HG03103 (cell line): ENCODE results near the gene SETD4.

Experiments
- ATAC-seq: cut with Tn5 transposase; IDR thresholded peaks from one replicate; pipeline ENCODE4 v1.9.1; 2021; ENCODE audit warnings: low read depth; ENCODE audit not compliant: unreplicated experiment

The SETD4 gene

DNA sequence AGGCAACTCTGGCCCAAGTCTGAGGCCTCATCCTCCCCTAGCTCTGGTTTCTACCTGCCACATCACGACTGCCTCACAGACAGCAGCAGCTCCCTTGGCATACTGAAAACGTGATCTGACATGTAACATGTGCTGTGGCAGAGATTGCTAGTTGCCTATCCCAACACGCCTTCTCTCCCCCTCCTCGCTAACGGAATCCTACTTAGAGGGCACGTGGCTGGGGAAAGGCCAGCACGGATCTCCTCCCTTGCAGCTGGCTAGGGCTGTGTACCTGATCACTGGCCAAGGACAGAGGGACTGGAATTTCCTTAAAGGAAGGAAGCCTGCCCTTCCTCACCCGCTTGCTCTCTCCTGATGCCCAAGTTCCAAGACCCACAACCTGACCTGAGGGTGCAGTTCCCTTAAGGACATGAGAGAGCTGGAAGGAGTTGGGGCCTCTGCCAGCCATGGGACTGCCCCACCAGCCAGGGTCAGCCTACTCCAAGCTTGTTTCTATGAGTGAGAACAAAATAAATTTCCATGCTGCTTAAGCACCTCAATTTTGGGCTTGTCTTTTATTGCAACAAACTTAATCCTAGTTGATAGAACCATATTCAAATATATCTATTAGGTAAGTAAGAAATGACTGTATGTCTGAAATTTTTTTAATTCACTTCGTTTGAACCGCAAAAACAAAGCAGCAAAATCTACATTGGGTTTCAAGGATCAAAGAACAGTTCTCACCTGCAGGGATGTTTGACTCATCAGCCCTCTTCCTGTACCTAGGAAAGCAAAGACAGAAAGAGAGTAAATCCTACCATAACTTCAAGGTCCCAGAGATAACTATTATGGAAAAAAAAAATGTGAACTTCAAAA, 7.2 kb downstream of the SETD4 start:
- ATAC-seq, result no peak

- no peak for ATAC-seq
Measured at GRCh38 chr21:36048357-36048756, 12.0 kb downstream of the SETD4 start.

DNA sequence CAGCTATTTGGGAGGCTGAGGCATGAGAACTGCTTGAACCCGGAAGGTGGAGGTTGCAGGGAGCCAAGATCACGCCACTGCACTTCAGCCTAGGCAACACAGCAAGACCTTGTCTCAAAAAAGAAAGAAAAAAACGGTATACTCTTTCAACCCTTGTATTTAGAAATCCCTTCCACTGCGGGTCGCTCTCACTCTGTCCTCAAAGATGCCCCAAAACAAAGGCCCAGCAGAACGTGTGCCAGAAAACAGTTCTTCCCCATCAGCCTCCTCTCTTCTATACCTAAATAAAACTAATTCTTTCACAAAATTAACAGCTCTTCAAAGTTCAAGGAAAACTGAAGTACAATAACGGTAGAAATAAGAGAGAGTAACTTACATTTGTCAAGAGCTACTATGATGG, 13.2 kb downstream of the SETD4 start:
- ATAC-seq, result no peak

DNA sequence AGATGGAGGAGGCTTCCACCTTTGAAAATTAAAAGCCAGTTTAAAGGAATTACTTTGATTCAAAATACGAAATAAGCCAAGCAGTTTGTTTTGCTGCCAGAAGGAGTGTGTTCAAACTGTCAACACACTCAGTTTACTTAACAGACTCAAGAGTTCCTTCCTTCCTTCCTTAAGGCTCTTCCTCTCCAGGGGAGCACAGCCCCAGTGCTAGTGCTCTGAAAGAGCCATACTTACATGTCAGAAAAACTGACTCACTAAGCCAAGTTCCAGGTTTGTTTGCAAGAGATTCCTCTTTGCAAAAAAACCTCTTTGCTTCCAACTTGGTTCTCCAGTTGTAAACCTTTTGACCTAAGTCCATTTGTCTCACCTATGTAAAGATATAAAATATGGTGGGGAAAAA, 14.3 kb downstream of the SETD4 start:
- ATAC-seq, result no peak

DNA sequence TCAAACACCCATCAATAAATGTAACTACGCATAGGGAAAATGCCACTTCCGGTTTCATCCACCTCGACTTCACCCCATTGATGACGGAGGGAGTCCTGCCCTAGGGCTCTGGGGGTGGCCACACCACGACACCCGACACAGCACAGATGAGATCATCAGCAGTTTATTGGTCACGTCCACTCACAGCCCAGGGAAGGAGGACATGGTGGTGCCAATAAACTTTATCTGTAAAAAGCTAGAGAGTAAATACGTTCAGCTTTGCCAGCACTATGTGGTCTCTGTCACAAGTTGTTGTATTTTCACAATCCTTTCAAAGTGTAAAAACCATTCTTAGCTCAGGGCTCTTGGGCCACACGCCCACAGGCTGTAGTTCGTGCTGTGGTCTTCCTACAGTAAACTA, 16.3 kb downstream of the SETD4 start:
- ATAC-seq, result no peak

GRCh38 chr21:36041910-36042309, 18.4 kb downstream of the SETD4 start:
- ATAC-seq, result no peak

DNA sequence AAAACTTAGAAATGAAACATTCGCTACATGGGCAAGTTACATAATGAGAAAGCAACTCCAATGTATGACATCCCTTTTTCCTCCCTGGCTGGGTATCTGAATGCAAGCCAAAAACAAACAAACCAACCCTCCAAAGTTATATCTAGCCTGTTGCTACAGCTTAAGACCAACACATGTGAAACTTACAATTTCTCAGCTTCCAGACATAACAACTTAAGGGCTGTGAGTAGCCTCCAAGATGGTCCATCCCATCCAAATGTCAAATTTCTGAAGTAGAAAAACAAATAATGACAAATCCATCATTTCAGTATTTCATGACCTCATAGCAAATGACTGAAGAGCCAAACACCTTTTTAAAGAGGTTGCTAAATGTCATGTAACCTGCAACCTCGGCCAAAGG, 19.9 kb downstream of the SETD4 start:
- ATAC-seq, result no peak

- no peak for ATAC-seq
Measured at GRCh38 chr21:36039861-36040260, 20.5 kb downstream of the SETD4 start.

GRCh38 chr21:36038701-36039497, 21.4 kb downstream of the SETD4 start:
- ATAC-seq, result no peak

GRCh38 chr21:36035381-36035791, 24.9 kb downstream of the SETD4 start:
- ATAC-seq, result no peak

DNA sequence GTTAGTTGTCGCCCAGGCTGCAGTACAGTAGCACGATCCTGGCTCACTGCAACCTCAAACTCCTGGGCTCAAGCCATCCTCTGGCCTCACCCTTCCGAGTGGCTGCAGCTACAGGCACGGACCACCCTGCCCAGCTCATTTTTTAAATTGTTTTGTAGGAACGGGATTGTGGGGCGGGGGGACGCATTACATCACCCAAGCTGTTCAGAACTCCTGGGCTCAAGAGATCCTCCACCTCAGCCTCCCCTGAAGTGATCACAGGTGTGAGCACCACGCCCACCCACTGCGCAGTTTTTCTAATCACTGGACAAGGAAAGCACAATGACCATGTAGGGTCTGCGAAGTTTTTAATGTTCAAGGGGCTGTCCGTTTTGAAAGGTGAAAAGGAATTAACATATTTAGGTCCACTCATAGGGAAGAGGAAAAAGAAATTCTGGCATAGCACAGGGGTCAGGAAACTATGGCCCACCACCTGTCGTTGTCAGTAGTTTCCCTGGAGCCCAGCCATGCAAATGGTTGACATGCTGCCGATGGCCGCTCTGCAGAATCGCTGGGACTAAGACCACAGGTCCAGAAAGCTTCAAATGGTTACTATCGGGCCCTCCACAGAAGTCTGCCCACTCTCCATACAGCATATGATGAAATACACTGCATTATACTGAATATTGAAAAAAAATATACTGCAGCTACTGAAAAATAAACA, 26.0 kb downstream of the SETD4 start:
- no peak for ATAC-seq

DNA sequence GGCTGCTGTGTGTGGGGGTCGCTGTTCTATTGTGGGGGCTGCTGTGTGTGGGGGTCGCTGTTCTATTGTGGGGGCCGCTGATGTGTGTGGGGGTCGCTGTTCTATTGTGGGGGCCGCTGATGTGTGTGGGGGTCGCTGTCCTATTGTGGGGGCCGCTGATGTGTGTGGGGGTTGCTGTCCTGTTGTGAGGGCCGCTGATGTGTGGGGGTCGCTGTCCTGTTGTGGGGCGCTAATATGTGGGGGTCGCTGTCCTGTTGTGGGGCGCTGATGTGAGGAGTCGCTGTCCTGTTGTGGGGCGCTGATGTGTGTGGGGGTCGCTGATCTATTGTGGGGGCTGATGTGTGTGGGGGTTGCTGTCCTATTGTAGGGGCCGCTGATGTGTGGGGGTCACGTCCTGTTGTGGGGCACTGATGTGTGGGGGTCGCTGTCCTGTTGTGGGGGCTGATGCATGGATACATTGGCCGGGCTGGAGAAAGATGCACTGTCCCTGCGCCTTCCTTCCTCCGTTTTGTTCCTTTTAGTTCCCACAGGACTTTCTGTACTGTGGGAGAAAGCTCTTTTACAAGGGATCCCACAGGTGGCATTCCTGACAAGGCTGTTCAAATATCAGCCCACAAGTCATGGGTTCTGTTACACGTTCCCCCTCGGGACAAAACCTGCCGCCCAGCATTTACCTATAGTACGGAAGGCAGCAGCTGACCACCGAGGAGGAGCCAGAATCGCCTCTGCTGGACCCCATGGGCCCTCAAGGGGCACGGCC, 27.5 kb downstream of the SETD4 start:
- ATAC-seq, result no peak

DNA sequence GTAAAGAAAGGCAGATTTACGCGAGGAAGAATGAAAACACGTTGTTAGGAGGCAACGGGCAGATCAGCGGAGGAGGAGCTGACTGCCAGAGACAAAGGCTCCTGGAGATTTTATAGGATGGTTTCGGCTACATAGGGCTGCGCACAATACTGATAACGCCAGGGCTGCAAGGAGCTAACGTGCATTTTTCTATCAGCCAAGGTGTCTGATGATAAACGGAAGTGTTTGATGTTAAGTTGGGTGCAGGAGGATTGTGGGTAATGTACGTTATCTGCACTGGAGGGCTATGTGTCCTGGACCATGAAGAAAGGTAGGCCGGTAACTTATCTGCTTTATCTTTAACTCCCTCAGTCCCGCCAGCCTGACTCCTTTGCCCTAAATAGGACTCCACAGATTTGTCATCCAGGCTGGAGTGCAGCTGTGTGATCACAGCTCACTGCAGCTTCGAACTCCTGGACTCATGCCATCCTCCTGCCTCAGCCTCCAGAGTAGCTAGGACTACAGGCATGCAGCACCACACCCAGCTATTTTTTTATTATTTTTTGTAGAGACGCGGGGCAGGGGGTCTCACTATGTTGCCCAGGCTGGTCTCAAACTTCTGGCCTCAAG, 29.6 kb downstream of the SETD4 start:
- ATAC-seq, result no peak

DNA sequence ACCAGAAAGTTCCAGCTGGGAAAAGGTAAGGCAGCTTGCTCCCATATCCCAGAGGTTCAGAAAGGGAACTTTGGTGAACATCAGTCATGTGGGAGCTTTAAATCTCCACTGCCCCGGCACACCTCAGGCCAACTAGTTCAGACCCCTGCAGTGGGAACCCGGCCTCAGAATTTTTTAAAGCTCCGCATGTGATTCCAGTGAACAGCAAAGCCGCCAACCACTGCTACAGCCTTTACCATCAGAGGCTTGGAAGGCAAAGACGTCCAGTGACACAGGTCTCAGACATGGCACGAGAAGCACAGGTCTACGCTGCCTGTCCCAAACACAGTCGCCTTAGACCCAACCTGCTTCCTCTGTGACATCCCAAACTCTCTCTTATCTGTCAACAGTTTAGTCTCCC, 31.0 kb downstream of the SETD4 start:
- no peak for ATAC-seq

DNA sequence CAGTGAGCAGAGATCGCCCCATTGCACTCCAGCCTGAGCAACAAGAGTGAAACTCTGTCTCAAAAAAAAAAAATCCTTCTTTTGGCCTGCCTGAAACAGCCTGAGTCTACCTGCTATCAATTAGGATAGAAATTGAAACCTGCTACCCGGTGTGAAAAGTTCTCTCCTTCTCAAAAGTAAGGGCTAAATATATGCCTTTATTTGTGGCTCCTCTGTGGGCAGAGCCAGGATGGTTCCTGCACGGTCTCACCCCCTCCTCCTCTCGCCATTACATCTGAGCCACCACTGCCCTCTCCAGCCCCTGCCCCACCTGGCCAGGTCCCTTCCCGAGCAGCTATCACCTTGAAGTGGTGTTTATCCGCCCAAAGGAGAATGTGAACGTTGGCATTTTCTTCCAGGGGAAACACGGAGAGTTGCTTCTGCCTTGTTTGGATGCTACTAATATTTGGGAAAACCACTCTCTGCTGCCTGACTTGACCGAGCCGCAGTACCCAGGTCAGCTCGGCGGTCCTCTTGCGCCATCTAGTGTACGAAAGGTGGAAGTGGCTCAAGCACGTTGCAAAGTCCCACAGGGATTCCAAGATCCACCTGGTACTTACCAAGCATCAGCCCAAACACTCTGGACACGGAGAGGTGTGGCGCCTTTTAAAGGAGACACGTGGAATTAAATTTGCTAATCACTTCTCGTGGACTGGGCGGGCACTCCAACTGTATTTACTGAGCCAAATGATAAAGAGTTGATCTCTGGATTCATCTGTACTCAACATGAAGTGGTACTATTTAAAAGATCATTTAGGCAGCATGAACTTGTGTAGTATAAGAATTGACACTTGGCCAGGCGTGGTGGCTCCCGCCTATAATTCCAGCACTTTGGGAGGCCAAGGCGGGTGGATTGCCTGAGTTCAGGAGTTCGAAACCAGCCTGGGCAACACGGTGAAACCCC, 31.9 kb downstream of the SETD4 start:
- ATAC-seq, result peak; percentile 63

DNA sequence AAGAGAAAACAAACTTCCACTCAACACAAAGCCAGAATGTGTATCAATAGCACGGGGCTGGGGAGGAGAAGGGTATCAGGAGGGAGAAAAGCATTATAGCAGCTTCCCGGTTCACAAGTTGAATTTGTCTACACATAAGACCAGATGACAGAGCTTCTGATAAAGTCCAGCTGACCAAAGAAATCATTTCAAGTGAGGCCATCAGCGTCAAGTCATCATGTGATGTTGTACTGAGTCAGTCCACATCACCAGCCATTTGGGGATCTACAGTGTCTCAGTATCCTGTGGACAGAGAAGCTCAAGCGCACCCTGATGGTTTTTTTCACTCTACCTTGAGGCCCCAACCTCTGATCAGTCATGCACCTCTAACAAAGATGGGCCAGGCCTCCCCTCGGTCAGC, 33.0 kb downstream of the SETD4 start:
- ATAC-seq, result no peak

DNA sequence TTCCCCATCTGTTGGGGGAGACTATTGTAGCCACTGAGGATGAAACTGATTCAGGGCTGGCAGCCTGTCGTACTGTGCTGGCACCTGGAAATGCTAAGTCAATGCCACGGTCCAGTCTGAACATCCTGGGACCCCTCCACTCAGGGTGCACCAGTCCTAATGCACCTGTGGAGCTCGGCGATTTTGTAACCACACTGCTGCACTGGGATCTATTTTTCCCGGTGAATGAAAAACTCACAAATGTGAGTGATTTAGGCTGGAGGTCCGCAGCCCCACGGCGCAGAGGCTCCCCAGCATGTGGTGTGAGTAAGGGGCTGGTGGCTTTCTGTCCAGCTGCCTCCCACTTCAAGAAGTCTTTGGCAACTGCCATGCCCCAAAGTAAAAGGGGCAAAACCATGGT, 35.5 kb downstream of the SETD4 start:
- no peak for ATAC-seq

DNA sequence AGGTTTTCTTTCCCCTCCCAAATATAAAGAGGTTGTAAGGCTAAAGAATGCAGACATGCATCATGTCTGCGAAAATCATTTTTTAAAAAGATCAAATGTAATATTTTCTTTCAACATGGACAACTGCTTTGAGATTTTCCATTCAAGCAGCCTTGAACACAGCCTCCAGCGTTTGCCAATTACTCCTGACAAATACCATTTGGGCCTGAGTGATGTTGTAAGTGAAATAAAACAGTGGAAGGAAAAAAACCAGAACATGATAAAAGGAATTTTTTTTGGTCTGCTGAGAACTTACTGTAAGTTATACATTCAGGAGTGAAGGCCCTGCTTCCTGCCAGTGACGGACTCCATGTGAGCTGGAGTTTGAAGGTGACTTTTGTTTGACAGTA, 37.2 kb downstream of the SETD4 start:
- ATAC-seq, result no peak

- ATAC-seq, result no peak
Measured at GRCh38 chr21:36022427-36023091, 37.8 kb downstream of the SETD4 start.
